Pancreas (tissue), 10 donors: ENCODE results near the gene APOBEC3H. TPM values are rescaled to one million over a fixed set of nuclear protein-coding genes. Genes with fewer than 3 reads are reported as not detected.
A peak's percentile ranks its signal among the peaks of the same experiment; 100 is the strongest.

ENCODE experiments used
- ATAC-seq, 4 donors: fragments of 200-7000 bp; cut with Tn5 transposase; one replicate each; pipeline versions ENCODE4 v1.8.0 to v1.9.1; 2020; ENCODE audit warnings: mild to moderate bottlenecking in 4 of 4, moderate library complexity in 4 of 4
- DNase-seq, 6 donors: peaks; one replicate each; pipeline ENCODE4 v3.0.0-alpha.2; 2020
- FAIRE-seq: peaks from 2 replicates; lab custom pipeline; 2012; peaks lifted over from hg19 to GRCh38; lab: Jason Lieb, UNC
- H3K27ac ChIP-seq, 4 donors: fragments of 200-600 bp; sonication (generic); 1 replicate in 3 of 4; 2 replicates in 1 of 4; pipeline versions ENCODE4 v1.5.0 to v1.8.0; 2020
- H3K27me3 ChIP-seq, 4 donors: fragments of 200-600 bp; one replicate each; pipeline ENCODE4 v1.8.0; 2021
- H3K36me3 ChIP-seq, 3 donors: fragments of 200-600 bp; sonication (generic) in 1 of 3; one replicate each; pipeline versions ENCODE4 v1.5.0 to v1.8.0; 2020 to 2021
- H3K4me1 ChIP-seq, 3 donors: fragments of 200-600 bp; one replicate each; pipeline ENCODE4 v1.8.0; 2021
- H3K4me3 ChIP-seq, 4 donors: fragments of 200-600 bp; sonication (generic) in 2 of 4; one replicate each; pipeline versions ENCODE4 v1.5.0 to v1.8.0; 2020 to 2021
- H3K9me3 ChIP-seq, 4 donors: fragments of 200-600 bp; one replicate each; pipeline ENCODE4 v1.8.0; 2021
- CTCF ChIP-seq, 4 donors: fragments of 200-600 bp; sonication (generic) in 3 of 4; IDR thresholded peaks; one replicate each; pipeline versions ENCODE4 v1.5.0 to v1.8.0; 2021; ENCODE audit warnings: antibody characterized with exemption in 4 of 4
- WGBS, 2 donors: extraction: QIAGEN DNeasy Blood & Tissue Kit; methylation state at CpG; one replicate each; pipeline ENCODE4 v1.1.7; 2013; 5-methylcytosine and 5-hydroxymethylcytosine counted together
- intact Hi-C, 3 donors: fragments of 100-400 bp; cut with DNase I; formaldehyde crosslinking; loops; one replicate each; pipeline versions ENCODE4 v1.11.1 to v1.14.2; 2022
- polyA plus RNA-seq, 2 donors: library from polyadenylated mRNA; stranded (reverse); fragments of 200-250 nt; gene quantifications; one replicate each; pipeline ENCODE4 v1.2.3, GENCODE V29; 2013
- total RNA-seq, 6 donors: library from RNA; stranded (reverse); fragmentation: NEBNext Ultra II Directional in 4 of 6; extraction: Animal tissue kit (Norgen Biotek cat#: 25700) in 4 of 6; gene quantifications; one replicate each; pipeline versions ENCODE4 v1.2.1 to v1.2.4, GENCODE V29; 2021 to 2023
- donor health status: healthy with polysubstance abuse.
- donor health status: DM: no; HTN: no; CAD: no; lungs with moderate emphysema.
- donor health status: DM: no; HTN: no; CAD: no.
- donor health status: control.
- donor health status: control.
- donor health status: Bipolar disorder and iron deficiency.
- donor health status: DM: yes; HTN: yes; CAD: no.
- donor health status: DM: no; HTN: no; CAD: no.
- donor health status: DM: no; HTN: no; CAD: no.
- donor health status: DM: yes; HTN: yes; CAD: no.

The APOBEC3H gene
- total and polyA plus RNA-seq, 8 donors, result 0.14 to 0.21 (median 0.16) TPM; not detected in 4

DNA sequence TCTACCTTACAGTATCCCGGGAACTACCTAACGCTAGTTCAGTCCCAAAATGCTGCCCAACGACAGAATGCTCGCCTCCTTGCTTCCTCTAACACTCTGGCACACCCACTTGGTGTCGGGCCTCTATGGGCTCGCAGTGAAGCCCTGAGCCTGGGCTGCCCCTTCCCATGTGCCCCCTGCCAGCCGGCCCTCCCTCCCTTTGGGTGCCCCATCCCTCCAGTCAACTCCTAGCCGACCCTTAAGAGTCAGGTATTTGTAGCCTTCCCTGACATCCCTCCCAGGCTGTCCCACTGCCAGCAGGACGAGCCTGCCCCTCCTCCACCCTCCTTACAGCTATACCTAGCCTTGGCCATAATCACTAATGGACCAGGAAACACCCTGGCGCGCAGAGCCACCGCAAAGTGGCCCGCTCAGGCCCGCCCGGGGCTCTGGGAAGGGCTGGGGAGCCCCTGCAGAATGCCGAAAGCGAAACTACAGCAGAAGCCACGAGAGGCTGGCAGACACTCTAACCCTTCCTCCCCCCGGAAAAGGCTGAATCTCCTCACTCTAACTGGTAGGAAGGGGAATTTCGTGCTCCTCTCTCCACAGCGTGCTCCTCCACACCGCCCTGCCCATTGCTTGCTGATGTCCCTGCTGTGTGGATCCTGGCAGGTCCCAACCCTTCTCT is 47.2 kb downstream of the APOBEC3H start:
- no peak for TF ChIP-seq CTCF (IDR thresholded peaks at IDR 0.05)
- Histone ChIP-seq H3K36me3 (no peaks in the 10 kb centered on the region), H3K27me3 (no peaks in the 10 kb centered on the region), H3K9me3 (no peaks in the 10 kb centered on the region), H3K4me3 (peak overlapping the region; percentile 56 to 95 (median 88)), H3K27ac (peak overlapping the region in 3 of 4 donors; percentile 16 to 96 (median 89)), H3K4me1 (peaks cover 10 to 16% (median 11%) of the 10 kb centered on the region in 3 donors)
- FAIRE-seq (no peak), ATAC-seq (peak in 3 of 4 donors; percentile 6 to 50 (median 20)), DNase-seq (peak in 5 of 6 donors; percentile 45 to 71 (median 62))
- 12 to 21% methylated on average over 22 of the region's 22 CpGs for WGBS, 2 donors
- intact Hi-C loops, result no loop called here

GRCh38 chr22:39146256-39147101 is 49.4 kb downstream of the APOBEC3H start:
- FAIRE-seq (no peak), ATAC-seq (no peak), DNase-seq (peak in 3 of 6 donors; percentile 43 to 54 (median 47))
- intact Hi-C loops, result no loop called here
- H3K4me3 ChIP-seq, result peak overlapping the region; percentile 12 to 95 (median 71)
- H3K4me1 ChIP-seq, result peaks cover 11 to 16% (median 13%) of the 10 kb centered on the region in 3 donors
- no peaks in the 10 kb centered on the region for H3K27me3 ChIP-seq
- H3K9me3 ChIP-seq, result no peaks in the 10 kb centered on the region
- 29 to 30% methylated on average over 6 of the region's 6 CpGs for WGBS, 2 donors
- H3K27ac ChIP-seq, result peak overlapping the region; percentile 60 to 96 (median 83)
- H3K36me3 ChIP-seq, result no peaks in the 10 kb centered on the region
- TF ChIP-seq CTCF (IDR thresholded peaks at IDR 0.05), result no peak

DNA sequence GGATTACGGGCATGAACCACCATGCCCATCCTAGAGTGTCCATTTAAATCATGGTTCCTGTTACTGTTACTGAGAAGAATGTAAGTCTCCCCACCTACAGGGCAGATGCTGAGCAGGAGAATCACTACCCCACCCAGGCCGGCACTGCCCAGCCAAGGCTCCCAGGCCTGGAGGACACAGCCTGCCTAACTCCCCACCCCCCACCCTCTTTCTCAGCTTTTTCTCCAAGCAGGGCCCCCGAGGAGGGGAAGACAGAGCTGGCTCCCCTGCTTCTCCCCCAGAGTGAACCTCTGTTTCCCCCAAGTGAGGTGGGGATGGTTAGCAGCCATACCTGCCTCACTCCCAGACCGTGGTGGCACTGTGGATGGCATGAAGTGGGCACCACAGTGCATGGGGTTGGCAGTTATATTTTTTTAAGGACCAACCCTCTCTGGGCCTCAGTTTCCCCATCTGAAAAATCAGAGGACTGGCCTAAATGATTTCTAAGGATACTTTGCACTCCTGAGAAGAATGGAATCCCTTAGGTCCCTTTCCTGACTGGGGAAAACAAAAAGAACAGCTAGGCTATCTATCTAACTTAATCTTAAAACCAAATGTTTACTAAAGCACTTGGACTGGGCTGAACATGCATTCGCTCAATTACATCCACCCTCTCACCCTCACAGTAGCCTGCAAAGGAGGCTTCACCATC is 50.4 kb downstream of the APOBEC3H start:
- Histone ChIP-seq H3K27me3 (no peaks in the 10 kb centered on the region), H3K4me1 (peaks cover 11 to 16% (median 14%) of the 10 kb centered on the region in 3 donors), H3K27ac (peak overlapping the region in 1 of 4 donors; percentile 96), H3K36me3 (no peaks in the 10 kb centered on the region), H3K4me3 (no peak overlapping the region), H3K9me3 (no peaks in the 10 kb centered on the region)
- DNase-seq (peak in 1 of 6 donors; percentile 30), ATAC-seq (no peak), FAIRE-seq (no peak)
- no peak for TF ChIP-seq CTCF (IDR thresholded peaks at IDR 0.05)
- intact Hi-C loops, result no loop called here
- 73 to 76% methylated on average over 5 of the region's 5 CpGs for WGBS, 2 donors

DNA sequence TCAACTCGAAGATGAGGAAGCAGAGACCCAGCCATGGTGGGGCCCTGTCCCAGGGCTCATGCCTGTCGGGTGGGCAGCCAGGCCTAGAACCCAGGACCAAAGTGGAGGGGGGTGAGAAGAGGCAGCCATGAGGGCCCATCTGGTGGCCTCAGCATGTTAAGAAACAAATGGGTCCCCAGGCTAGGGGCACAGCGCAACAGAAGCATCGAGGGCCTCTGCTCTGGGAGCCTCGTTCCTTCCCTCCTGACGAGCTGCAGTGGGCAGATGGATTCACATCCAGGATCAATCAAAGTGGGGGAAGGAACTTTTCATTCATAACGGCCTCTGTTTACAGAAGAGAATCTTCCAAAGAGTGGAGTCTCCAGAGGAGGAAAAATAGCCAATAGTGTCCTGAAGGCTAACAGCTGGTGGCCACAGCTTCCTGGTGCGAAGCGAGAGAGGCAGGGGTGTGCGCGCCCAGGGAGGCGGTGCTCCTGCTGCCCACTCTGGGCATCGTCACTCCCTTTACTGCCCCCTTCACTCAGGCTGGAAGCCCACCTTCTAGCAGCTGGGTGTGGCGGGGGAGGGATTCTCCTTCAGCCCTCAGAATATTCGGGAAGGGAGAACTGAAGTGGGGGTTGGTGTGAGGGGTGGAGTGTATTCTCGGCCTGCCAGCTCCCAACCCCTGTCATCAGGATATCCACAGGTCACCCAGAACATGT is 51.1 kb downstream of the APOBEC3H start:
- no peak for TF ChIP-seq CTCF (IDR thresholded peaks at IDR 0.05)
- intact Hi-C loops, result no loop called here
- Histone ChIP-seq H3K27ac (peak overlapping the region in 3 of 4 donors; percentile 2 to 52 (median 47)), H3K27me3 (no peaks in the 10 kb centered on the region), H3K9me3 (no peaks in the 10 kb centered on the region), H3K36me3 (no peaks in the 10 kb centered on the region), H3K4me3 (no peak overlapping the region), H3K4me1 (peaks cover 11 to 16% (median 16%) of the 10 kb centered on the region in 3 donors)
- no peak for ATAC-seq
- 78 to 81% methylated on average over 16 of the region's 16 CpGs for WGBS, 2 donors
- peak in 1 of 6 donors; percentile 61 for DNase-seq
- FAIRE-seq, result no peak
